Activated naive CD4-positive, alpha-beta T cell treated with anti-CD3 and anti-CD28 coated beads, Interleukin-2, amount 10 ng/mL, durations not matched to agents 7 days and 5 days (primary cell): ENCODE measurements around the gene MAML2.
A peak's percentile ranks its signal among the peaks of the same experiment; 100 is the strongest.

ENCODE experiments used
- CTCF ChIA-PET: fragments of 350-600 bp; sonication (Branson Sonifier 250); formaldehyde crosslinking; loops from one replicate; lab custom pipeline; 2021; ENCODE audit warnings: antibody characterized with exemption; lab: Charles Lee
- DNase-seq: peaks from one replicate; pipeline ENCODE4 v3.0.0-alpha.2; 2020
- H3K27ac Mint-ChIP-seq: one replicate; pipeline ENCODE4 v1.8.0; 2021; ENCODE audit warnings: mild to moderate bottlenecking, moderate library complexity, mixed read lengths
- H3K27me3 Mint-ChIP-seq: one replicate; pipeline ENCODE4 v1.8.0; 2021; ENCODE audit warnings: mild to moderate bottlenecking, mixed read lengths
- H3K36me3 Mint-ChIP-seq: one replicate; pipeline ENCODE4 v1.8.0; 2021; ENCODE audit warnings: mixed read lengths
- H3K4me1 Mint-ChIP-seq: one replicate; pipeline ENCODE4 v1.8.0; 2021; ENCODE audit warnings: mixed read lengths
- H3K4me3 Mint-ChIP-seq: one replicate; pipeline ENCODE4 v1.8.0; 2021; ENCODE audit warnings: mild to moderate bottlenecking, moderate library complexity, mixed read lengths
- H3K9me3 Mint-ChIP-seq: one replicate; pipeline ENCODE4 v1.8.0; 2021; ENCODE audit warnings: mixed read lengths

Gene MAML2

GRCh38 chr11:96358321-96358720 lies 15.3 kb upstream of the MAML2 start:
- Mint-ChIP-seq H3K36me3 (peaks cover 53% of the 10 kb centered on the region), H3K9me3 (no peaks in the 10 kb centered on the region)

DNA sequence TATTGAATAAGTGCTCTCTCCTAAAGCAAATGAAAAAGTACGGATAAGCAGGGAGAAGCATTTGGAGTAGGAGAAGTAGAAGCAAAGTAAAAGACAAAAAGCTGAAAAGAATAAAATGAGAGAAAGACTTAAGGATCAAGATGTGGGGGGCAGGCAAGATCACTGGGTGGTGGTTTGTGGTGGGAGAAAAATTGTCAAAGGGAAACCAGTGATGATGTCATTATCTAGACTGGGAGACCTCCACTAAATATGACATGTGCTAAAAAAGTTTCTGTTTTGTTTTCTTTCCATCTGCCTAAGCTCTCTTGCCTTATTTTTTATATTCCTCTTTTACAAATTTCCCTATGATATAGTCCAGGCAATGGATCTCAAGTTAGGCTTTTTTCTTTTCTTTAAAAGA lies 14.8 kb upstream of the MAML2 start:
- peaks cover 53% of the 10 kb centered on the region for H3K36me3 Mint-ChIP-seq
- no peak overlapping the region for H3K4me3 Mint-ChIP-seq
- H3K27me3 Mint-ChIP-seq = no peaks in the 10 kb centered on the region
- no peak overlapping the region for H3K27ac Mint-ChIP-seq
- CTCF ChIA-PET = interaction anchor here (3.2 kb wide), 1 partner anchor 14 kb away, joined by 7 read pairs; no protein-coding TSS in a partner anchor
- H3K9me3 Mint-ChIP-seq = no peaks in the 10 kb centered on the region
- DNase-seq = no peak
- H3K4me1 Mint-ChIP-seq = peaks cover 19% of the 10 kb centered on the region

More at GRCh38 chr11:96358321-96358720, 15.3 kb upstream of the MAML2 start:
- H3K4me1 Mint-ChIP-seq = peaks cover 19% of the 10 kb centered on the region
- H3K27ac Mint-ChIP-seq = no peak overlapping the region
- no peaks in the 10 kb centered on the region for H3K27me3 Mint-ChIP-seq
- H3K4me3 Mint-ChIP-seq = no peak overlapping the region
- CTCF ChIA-PET = no interaction called here
- DNase-seq = no peak

DNA sequence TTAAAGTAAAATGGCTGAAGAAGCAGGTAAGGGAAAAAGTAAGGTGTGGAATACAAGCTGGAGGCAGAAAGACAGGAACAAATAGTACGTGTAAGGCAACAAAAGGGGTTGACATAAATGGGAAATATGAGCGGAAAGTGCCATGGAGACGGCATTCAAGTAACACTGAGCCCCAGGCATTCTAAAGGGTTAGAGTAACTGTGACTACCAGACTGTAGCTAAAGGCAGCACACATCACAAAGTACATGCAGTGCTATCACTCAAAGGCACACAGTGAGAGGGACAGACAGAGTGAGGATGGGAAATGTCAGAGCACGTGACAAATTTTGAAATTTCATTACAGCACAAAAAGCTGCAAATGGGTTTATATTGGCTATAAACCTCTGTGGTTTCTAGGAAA lies 13.9 kb upstream of the MAML2 start:
- Mint-ChIP-seq H3K4me1 (peaks cover 19% of the 10 kb centered on the region), H3K36me3 (peaks cover 52% of the 10 kb centered on the region), H3K4me3 (no peak overlapping the region)

GRCh38 chr11:96342014-96342960 lies 708 bp downstream of the MAML2 start:
- Mint-ChIP-seq H3K27me3 (no peaks in the 10 kb centered on the region), H3K36me3 (peaks cover 38% of the 10 kb centered on the region), H3K4me3 (peak overlapping the region; percentile 94), H3K27ac (peak overlapping the region; percentile 91), H3K4me1 (peaks cover 38% of the 10 kb centered on the region), H3K9me3 (peaks cover 2% of the 10 kb centered on the region)
- no peak for DNase-seq
- CTCF ChIA-PET = interaction anchor here (0.6 to 7.4 kb wide), 77 partner anchors 10 to 1190 kb away, joined by 3 to 144 read pairs (median 5); partner anchors contain the start of genes CCDC82, CEP57, FAM76B and JRKL

More for the DNA sequence above, 13.9 kb upstream of the MAML2 start:
- no peak overlapping the region for H3K27ac Mint-ChIP-seq
- no peaks in the 10 kb centered on the region for H3K9me3 Mint-ChIP-seq
- CTCF ChIA-PET = interaction anchor here (3.2 kb wide), 1 partner anchor 13 kb away, joined by 7 read pairs; no protein-coding TSS in a partner anchor
- no peak for DNase-seq
- no peaks in the 10 kb centered on the region for H3K27me3 Mint-ChIP-seq

DNA sequence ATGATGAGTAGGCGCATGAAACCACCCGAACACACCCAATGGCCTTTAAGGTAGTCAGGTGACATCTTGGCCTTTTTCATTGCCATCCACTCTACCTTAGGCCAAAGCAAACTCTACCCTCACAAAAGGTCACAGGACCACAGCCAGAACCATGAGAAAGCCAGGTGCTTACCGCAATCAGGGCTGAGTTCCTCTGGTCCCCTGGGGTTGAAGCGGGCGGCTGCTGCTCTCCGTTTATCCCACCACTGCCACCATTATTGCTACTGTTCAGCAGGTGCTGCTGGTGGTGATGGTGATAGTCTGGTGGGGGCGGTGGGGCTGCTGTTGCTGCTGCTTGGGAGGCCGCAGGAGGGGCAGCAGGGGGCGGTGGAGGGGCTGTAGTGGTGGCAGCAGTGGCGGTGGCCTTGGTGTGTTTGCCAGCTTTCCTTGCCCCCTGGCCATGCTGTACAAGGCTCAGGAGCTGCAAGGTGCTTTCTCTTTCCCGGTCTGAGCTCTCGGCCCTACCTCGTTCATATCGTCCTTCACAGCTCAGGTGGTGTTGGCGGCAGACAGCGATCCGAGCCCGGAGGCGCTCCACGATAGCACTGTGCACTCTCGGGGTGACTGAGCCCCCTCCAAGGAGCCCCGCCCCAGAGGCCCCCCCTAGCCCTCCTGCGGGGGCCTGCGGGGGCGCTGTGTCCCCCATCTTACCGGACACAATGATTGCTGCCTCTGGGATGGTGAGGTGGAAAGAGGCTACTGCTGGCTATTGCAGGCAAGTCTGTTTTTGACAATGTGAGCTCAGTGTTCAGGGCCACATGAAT lies 1.6 kb downstream of the MAML2 start:
- Mint-ChIP-seq H3K4me3 (peak overlapping the region; percentile 94), H3K9me3 (peaks cover 2% of the 10 kb centered on the region), H3K36me3 (peaks cover 38% of the 10 kb centered on the region), H3K27me3 (no peaks in the 10 kb centered on the region), H3K27ac (peak overlapping the region; percentile 91), H3K4me1 (peaks cover 46% of the 10 kb centered on the region)
- CTCF ChIA-PET = interaction anchor here (0.6 to 7.4 kb wide), 20 partner anchors 9 to 494 kb away, joined by 3 to 144 read pairs (median 6); no protein-coding TSS in a partner anchor
- peak; percentile 82 for DNase-seq

DNA sequence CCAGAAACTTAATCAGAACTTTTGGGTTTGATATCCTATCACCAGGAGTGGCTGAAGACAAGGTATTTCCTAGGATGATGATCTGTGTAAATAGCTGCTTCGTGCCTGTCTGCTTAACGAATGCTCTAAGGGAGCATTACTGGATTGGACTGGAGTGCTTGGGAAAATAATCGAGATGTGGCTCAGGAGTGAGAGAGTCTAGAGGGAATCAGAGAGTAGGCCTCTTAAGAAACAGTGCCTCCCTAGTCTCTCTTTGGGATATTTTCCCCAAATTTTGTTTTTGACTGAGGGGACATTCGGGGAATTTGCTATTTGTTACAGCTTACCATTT lies 2.5 kb downstream of the MAML2 start:
- H3K27ac Mint-ChIP-seq = peak overlapping the region; percentile 91
- CTCF ChIA-PET = interaction anchor here (0.6 to 7.4 kb wide), 15 partner anchors 8 to 491 kb away, joined by 3 to 144 read pairs (median 4); no protein-coding TSS in a partner anchor
- peaks cover 2% of the 10 kb centered on the region for H3K9me3 Mint-ChIP-seq
- peaks cover 46% of the 10 kb centered on the region for H3K36me3 Mint-ChIP-seq
- no peak for DNase-seq
- H3K4me1 Mint-ChIP-seq = peaks cover 54% of the 10 kb centered on the region
- peak overlapping the region; percentile 94 for H3K4me3 Mint-ChIP-seq
- H3K27me3 Mint-ChIP-seq = no peaks in the 10 kb centered on the region

DNA sequence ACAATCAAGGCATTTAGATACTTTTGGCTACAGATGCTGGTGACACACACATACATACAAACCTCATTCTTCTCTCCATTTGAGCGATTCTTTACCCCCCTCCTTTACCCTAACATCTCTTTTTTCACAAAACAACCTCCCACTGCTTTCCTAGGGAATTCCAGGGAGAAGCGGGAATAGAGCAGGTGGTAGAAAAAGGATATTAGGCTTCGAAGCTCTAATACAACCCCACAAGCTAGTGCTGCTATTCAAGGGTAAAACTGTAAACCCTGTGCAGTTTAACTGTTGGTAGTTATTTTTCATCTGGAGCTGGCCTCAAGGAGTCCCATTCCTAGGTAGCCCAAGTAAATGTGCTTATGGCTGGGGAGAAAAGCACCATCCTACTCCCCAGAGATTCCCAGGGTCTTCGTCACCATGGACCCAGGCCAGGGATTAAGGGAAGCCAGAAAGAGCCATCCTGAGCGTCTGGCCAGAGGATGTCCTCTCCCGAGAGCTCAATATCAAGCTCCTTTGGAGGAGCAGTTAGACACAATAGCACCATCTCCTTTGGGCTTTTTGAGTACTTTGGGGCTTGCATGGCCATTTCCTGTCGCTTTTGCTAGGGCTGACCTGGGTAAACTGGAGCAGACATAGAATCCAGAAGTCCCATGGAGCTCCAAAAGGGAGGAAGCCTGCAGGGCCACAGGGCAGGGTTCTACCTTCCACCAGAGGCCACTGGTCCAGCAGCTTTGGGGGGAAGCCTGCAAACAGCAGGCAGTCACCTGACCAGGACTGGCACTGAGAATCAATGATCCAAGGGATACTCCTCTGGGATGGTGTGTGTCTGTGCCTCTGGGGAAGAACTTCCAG lies 3.1 kb downstream of the MAML2 start:
- peaks cover 49% of the 10 kb centered on the region for H3K36me3 Mint-ChIP-seq
- peak overlapping the region; percentile 94 for H3K4me3 Mint-ChIP-seq
- H3K27ac Mint-ChIP-seq = peak overlapping the region; percentile 91
- CTCF ChIA-PET = interaction anchor here (0.6 to 7.4 kb wide), 20 partner anchors 8 to 504 kb away, joined by 3 to 144 read pairs (median 4); no protein-coding TSS in a partner anchor
- H3K4me1 Mint-ChIP-seq = peaks cover 56% of the 10 kb centered on the region
- no peaks in the 10 kb centered on the region for H3K9me3 Mint-ChIP-seq
- DNase-seq = peak; percentile 29
- H3K27me3 Mint-ChIP-seq = no peaks in the 10 kb centered on the region

DNA sequence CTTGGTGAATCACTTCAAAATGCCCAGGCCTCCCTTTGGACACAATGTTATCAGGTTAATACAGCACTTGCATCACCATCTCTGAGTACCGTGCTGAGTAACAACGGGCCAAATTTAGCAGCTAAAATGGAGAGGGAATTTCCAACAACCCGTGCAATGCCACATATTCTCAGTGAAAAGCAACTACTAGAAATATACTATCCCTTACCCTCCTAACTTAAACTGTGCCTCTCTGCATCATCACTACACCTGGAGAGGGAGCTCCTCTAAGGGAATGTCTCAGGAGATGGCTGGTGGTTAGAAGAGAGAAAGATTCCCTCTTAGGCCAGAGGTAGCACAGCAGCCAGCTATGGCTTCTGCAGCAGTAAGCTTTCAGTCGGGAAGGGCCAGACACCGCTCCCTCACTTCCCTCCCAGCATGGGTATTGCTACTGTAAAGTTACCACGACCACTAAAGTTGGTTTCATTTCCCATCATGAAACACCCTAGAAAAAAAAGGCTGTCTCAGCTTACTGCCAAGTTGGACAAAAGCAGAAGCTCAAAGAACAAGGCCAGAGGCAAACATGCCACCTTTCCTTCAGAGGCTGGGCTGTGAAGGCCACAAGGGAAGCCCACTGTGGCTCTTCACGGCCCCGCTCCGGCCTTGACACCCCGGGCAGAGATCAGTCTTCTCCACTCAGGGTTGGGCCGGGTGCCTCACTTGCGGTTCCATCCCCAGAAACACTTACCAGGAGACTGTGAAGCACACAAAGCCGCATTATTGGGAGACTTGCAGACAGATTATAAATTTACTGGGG lies 3.9 kb downstream of the MAML2 start:
- Mint-ChIP-seq H3K36me3 (peaks cover 57% of the 10 kb centered on the region), H3K9me3 (no peaks in the 10 kb centered on the region), H3K27ac (peak overlapping the region; percentile 91), H3K4me1 (peaks cover 64% of the 10 kb centered on the region), H3K4me3 (peak overlapping the region; percentile 94), H3K27me3 (no peaks in the 10 kb centered on the region)
- DNase-seq = peak; percentile 67
- CTCF ChIA-PET = interaction anchor here (0.5 to 7.4 kb wide), 11 partner anchors 12 to 503 kb away, joined by 3 to 144 read pairs (median 6); no protein-coding TSS in a partner anchor

- Mint-ChIP-seq H3K4me3 (peak overlapping the region; percentile 94), H3K36me3 (peaks cover 63% of the 10 kb centered on the region), H3K9me3 (no peaks in the 10 kb centered on the region), H3K27ac (peak overlapping the region; percentile 35), H3K27me3 (no peaks in the 10 kb centered on the region), H3K4me1 (peaks cover 67% of the 10 kb centered on the region)
- CTCF ChIA-PET = interaction anchor here (0.6 to 7.4 kb wide), 12 partner anchors 9 to 502 kb away, joined by 3 to 144 read pairs (median 3); no protein-coding TSS in a partner anchor
- peak; percentile 60 for DNase-seq
These were observed 5.2 kb downstream of the MAML2 start for GRCh38 chr11:96337541-96338431.

- Mint-ChIP-seq H3K4me1 (peaks cover 85% of the 10 kb centered on the region), H3K27me3 (no peaks in the 10 kb centered on the region), H3K36me3 (peaks cover 66% of the 10 kb centered on the region), H3K9me3 (no peaks in the 10 kb centered on the region), H3K27ac (no peak overlapping the region), H3K4me3 (no peak overlapping the region)
- CTCF ChIA-PET = interaction anchor here (1.0 to 2.2 kb wide), 3 partner anchors 20 to 243 kb away, joined by 3 to 5 read pairs (median 5); no protein-coding TSS in a partner anchor
- DNase-seq = no peak
These were observed 7.6 kb downstream of the MAML2 start for GRCh38 chr11:96335388-96335787.

DNA sequence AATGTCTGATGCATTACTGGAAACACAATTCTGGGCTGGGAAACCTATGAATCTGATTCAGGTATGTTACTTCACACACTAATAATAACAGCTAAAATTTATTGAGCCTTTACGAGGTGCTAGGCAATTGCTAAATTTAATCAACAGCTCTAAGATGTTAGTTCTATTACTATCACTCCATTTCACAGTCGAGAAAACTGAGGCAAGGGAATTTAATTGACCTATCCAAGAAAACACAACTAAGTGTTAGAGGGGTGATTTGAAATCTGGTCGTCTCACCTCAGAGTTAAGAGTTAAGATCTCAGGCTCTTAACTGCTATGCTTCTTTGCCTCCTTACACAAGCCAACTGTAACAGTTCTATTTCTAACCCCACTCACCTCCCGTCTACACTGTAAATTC lies 8.8 kb downstream of the MAML2 start:
- no peak overlapping the region for H3K4me3 Mint-ChIP-seq
- no peaks in the 10 kb centered on the region for H3K27me3 Mint-ChIP-seq
- peaks cover 67% of the 10 kb centered on the region for H3K36me3 Mint-ChIP-seq
- no peak for DNase-seq
- H3K27ac Mint-ChIP-seq = no peak overlapping the region
- peaks cover 89% of the 10 kb centered on the region for H3K4me1 Mint-ChIP-seq
- no peaks in the 10 kb centered on the region for H3K9me3 Mint-ChIP-seq
- CTCF ChIA-PET = interaction anchor here (2.0 to 2.2 kb wide), 2 partner anchors 91 to 242 kb away, joined by 5 read pairs; no protein-coding TSS in a partner anchor
